ENCODE results near the gene NRG3.

NRG3 gene

DNA sequence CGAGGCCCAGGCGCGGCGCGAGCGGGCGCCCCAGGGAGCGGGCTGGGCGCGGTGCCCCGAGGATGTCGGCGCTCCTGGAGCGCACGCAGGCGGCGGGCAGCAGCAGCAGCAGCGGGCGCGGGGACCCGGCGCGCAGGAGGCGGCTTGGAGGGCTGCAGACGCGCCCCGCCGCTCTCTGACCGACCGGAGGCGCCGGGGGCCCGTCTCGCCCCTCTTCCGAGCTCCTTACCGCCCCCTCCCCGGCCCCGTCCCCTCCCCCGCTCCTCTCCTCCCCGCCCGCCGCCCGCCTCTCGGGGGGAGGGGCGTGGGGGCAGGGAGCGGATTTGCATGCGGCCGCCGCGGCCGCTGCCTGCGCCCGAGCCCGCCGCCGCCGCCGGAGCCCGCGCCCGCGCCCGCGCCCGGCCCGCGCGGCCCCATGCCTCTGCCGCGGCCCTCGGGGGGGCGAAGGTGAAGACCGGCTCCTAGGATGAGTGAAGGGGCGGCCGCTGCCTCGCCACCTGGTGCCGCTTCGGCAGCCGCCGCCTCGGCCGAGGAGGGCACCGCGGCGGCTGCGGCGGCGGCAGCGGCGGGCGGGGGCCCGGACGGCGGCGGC lies at the start of gene NRG3:
TSS of gene NRG3 (plus strand) at position 320 of the 592 bp plus-strand sequence.
- peak; percentile 30 for DNase-seq

DNA sequence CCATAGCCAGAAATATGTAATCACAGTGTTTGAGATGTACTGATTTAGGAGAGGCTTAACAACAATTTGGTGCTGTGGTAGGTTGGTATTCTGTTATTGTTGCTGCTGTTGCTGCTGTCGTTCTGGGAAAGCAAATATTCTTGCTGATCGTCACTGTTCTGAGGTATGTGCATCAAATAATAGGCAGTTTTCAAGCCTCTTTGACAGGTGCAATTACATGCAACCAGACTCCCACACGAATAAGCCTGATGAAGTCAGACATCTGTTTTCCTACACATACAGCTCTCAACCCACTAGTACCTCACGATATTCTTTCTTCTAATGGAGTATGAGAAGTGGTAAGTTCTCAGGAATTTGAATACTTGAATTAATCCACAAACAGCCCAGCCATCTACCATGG lies 46.7 kb upstream of the NRG3 start:
- no peak for DNase-seq

DNA sequence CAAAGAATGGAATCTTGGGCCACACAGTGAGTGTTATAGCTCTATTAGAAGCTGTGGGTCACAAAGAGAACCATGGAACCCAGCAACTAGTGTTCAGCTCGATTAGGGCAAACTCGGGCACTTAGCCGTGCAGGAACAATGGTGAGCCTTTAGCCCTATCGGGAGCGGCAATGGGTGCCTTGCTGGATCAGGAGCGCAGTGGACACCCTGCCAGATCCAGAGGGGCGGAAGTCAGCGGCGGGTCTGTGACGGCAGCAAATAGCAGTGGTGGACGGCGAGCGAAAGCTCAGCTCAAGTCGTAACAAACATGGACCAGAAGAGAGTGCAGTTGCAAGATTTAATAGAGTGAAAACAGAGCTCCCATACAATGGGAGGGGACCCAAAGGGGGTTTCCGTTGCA lies 43.9 kb upstream of the NRG3 start:
- no peak for DNase-seq

DNA sequence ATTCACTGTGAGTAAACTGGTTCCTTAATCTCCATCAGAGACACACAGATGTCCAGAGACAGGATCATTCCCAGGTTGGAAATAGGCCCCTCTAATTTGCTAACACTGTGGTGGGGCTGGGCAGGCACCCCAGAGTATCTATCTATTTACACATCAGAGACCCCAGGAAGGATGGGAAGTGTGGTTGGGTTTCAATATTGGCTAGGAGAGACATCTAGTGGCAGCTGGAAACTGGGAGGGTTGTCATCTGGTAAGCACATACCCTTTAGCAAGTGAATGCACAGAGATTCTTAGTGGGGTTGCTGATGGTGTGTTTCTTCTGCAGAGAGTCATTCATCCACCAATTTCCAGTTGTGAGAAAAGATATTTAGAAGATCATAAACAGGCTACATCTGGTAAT lies 36.0 kb upstream of the NRG3 start:
- no peak for DNase-seq

DNA sequence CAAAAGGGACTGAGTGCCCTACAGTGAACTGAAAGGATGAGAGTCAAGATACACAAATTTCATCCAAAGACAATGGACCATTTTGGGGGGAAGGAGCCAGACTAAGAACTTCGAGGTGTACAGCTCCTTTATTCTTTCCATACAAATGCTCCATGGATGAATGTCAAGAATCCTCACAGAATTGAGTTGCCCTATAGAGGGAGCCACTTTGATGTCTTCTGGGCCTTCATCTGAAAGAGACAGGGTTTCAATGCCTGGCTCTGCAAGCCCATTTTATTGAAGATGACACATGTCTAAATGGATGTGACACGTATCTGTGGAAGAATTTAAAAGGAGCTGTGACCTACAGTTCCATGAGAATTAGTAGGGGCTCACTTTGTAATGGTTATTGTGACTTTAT lies 32.0 kb upstream of the NRG3 start:
- no peak for DNase-seq

DNA sequence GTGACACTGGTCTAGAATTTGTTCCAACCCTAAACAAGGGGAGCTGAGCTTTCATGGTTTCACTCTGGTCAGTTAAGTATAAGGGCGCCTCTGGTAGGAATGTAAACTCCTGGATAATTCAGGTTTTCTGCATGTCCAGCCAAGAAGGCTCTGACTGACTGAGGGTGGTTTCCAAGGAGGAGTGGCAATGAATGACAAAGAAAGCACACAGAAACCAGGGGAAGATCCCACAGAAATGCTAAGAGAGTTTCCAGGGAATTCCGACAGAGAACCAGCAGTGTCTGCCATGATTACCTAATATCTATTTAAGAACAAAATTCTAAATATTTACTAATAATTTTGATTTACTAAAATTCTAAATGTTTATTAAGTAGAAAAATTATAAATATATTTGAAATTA lies 27.3 kb upstream of the NRG3 start:
- no peak for DNase-seq

DNA sequence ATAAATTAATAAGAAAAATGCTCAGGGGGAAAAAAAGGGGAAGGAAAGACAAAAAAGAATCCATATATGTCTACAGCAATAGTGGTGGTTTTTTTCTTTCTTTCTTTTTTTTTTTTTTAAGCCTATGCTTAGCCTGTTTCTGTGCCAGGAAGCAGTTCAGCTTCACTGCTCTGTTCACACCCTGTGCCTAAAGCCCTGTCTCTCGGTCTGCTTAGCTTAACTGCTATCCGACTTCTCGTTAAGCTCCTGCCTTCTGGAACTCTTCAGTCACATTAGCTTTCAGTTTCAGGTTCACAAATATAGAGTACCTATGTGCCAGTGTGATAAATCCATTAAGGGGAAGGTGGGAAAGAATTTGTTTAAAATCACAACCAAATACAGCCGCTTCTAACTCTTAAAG lies 26.5 kb upstream of the NRG3 start:
- no peak for DNase-seq

DNA sequence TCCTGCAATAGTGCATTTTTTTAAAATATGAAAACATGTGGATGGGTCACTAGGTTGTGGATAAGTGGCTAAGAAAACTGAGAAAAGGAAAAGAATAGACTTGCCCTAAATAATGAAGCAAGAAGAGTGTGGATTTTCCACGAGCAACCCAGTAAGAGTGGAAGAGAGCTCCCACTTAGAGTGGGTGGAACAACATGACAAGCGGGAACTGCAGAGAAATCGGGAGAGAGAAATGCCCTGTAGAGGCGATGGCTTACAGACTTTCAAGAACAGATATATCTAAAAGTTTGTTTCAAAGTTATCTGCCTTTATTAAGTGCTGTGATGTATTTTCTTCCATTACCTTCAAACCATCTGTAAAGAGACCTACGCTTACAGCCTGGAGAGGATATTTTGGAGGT lies 26.1 kb upstream of the NRG3 start:
- no peak for DNase-seq

DNA sequence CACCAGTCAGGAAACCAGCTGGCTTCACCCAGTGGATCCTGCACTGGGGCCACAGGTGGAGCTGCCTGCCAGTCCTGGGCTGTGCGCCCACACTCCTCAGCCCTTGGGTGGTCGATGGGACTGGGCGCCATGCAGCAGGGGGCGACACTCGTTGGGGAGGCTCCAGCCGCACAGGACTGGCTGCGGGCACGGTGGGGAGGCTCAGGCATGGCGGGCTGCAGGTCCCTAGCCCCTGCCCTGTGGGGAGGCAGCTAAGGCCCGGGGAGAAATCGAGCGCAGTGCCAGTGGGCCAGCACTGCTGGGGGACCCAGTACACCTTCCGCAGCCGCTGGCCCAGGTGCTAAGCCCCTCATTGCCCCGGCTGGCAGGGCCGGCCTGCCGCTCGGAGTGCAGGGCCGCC lies 12.4 kb upstream of the NRG3 start:
- DNase-seq, result no peak

DNA sequence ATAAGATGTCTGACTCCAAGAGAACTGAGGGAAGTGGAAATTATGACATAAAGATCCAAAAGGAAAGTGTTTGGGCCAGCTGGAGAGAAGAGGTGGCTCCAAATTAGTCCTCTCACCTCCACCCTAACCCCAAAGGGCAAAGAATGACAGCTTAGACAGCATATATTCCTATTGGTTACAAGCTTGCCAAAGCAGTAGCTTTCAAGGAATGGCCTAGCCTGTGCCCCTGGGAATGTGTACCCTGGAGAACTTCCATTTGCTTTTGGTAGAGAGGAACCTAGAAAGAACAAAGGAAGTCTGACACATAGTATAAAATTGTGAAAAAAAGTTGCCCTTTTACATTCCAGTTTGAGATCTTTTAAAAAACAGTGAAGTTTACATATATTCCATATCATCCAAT lies 11.2 kb upstream of the NRG3 start:
- no peak for DNase-seq

DNA sequence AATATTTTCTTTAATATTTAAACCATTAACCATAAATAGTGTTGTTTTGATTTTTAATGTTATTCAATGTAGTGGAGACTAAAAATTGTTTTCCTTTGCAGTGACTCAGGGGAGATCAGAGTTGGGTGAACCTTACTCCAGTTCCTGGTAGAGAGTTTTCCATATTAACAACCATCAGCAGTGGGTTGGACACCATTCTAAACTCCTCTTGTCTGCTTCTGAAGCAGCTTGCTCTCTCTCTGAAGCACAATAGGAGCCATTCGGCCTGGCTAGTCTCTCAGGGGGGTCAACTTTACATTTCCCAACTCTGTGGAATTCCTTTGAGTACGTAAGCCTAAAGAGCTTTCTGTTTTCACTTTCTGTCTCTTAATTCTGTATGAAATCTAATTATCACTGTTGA lies 9.4 kb upstream of the NRG3 start:
- no peak for DNase-seq

DNA sequence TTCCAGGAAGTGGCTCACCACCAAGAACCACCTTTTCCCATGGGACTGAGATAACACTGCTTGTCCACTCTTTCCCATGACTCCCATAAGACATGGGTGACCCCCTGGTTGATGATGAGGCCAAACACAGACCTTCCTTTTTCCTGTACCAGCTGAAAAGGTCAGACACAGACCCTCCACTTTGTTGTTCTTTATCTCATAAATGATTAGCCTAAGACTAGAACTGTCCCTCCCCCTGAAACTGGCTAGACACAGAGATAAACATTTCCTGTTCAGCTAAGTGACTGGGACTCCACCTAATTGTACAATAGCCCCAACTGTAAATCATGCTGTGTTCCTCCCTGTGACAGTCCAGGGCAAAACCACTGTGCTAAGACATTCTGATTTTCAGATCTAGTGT lies 8.2 kb upstream of the NRG3 start:
- no peak for DNase-seq

DNA sequence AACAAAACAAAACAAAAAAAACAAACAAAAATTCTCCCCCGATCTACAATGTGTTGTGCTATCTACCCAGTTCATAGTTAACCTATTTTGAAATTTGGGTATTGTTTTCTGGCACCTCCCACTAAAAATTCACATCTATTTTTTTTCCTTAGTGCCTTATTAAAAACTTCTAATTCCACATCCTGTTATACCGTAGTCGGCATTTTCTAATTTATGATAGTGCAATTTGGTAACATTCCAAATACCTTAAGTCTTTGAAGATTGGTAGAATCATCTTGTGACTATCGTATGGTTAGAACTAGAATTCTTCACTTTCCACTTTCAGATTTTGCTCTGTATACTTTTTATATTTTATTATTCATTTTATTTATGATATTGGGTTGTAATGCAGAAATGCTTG lies 4.5 kb upstream of the NRG3 start:
- no peak for DNase-seq

DNA sequence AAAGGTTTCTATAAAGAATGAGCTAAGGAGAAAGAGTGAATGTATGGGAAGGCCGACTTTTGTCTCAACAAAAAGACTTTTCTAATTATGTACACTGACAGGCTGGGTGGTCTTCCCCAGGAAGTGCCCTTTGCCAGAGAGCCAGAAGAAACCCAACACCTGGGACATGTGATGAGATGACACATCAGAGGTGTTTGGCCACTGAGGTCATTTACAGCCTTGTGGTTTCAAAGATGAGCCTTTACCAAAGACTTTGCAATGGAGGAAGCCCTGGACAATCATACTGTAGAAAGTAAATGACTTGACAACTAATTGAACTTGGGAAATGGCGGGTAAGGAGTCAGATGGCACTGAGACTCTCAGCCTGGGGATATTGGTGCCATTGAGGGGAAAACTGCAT lies 3.4 kb upstream of the NRG3 start:
- DNase-seq, result no peak

DNA sequence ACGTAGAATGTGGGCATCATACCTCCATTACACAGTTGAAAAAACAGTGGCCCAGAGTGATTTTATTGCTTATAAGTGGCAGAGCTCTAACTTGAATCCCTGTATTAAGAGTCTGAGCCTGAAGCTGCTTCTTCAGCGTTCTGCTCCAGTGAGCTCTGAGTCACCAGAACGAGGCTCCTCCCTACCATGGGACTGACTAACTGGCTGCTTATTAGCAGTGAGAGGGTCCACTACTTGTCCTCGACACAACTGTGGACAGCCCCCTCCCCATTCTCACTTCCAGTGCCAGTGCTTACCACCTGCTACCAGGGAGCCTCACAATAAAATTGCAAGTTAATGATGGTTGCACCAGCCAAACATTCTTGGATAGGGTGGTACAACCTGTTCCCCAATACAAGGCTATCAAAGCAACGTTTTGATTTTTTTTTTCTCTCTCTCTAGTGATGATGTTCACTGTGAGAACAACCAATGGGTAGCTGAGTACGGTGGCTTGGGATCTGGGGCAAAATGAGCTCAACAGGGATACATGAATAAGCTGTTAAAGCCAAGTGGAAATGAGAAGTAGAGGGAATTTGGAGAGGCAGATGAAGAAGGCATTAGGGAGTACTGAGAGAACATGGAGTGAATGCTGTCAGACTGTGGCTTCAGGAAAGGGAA lies 2.7 kb upstream of the NRG3 start:
- no peak for DNase-seq

DNA sequence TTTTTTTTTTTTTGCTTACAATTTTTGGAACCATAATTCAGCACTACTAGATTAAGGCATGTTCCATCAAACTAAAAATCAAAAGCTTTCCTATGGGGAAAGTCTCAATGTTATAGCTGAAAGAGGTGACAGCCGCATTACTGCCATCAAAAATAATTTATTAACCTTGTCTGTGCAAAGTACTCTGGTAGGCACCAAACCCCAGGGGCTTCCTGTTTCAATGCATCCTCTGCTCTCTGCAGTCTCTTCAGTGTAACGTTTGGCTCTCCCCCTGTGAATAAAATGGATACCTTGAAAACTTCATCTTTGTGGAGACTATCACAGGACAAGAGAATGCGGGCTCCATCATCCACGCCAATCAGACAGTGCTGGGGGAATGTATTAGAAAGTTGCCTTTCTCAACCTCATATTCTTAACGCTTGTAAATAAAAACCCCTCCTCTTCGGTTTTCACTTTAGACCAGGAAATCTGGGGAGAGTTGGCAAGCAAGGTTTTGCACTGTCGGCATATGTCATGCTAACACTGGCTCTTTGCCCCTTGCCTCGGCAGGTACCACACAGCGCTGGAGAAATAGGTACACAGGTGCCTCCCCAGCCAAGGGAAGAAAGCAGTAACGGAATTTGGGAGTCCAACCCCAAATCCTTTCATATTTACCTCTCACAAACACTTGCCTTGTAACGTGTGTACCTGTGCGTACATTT lies 1.6 kb upstream of the NRG3 start:
- DNase-seq, result no peak

DNA sequence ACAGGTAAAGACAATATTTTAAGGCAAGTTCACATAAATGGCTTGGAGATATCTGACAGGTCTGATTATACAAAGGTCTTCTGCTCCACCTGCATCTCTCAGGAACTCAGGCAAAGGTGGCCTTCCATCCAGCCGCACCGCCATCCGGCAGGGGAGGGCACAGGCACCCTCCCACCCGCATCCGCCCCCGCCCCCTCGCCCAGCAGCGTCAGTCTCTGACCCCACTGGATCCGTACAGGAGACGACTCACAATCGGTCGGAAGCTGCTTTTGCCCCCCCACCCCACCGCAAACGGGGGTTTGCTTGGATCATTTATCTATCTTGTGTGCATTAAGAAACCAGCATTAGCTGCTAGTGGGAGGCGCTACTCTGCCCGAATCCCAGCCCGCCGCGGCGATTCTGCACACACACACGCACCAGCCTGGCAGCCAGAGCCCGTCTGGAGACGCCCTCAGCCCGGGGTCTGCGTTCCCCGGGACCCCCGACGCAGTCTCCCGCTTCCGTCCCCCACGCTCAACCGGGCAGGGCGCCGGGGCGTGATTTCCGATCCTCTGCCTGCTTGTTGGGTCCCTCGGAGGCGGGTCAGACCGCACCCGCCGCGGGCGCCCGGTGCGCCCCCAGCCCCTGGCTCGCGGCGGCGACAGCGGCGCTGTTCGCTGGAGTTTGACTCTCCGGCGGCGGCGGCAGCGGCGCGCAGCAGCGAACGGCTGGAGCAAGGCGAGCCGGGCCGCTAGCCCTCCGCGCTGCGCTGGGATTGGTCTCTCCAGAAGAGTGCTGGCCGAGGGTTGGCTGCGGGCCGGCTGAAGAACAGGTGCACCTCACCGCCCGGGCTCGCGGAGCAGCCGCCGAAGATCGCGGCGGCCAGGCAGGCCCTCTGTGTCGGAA lies 820 bp upstream of the NRG3 start:
- peak; percentile 73 for DNase-seq

DNA sequence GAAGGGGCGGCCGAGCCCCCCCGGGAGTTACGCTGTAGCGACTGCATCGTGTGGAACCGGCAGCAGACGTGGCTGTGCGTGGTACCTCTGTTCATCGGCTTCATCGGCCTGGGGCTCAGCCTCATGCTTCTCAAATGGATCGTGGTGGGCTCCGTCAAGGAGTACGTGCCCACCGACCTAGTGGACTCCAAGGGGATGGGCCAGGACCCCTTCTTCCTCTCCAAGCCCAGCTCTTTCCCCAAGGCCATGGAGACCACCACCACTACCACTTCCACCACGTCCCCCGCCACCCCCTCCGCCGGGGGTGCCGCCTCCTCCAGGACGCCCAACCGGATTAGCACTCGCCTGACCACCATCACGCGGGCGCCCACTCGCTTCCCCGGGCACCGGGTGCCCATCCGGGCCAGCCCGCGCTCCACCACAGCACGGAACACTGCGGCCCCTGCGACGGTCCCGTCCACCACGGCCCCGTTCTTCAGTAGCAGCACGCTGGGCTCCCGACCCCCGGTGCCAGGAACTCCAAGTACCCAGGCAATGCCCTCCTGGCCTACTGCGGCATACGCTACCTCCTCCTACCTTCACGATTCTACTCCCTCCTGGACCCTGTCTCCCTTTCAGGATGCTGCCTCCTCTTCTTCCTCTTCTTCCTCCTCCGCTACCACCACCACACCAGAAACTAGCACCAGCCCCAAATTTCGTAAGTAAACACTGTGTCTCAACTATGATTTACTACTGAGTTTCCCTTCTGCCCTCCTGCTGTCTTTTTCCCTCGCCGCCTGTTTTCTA lies 666 bp downstream of the NRG3 start:
- no peak for DNase-seq

DNA sequence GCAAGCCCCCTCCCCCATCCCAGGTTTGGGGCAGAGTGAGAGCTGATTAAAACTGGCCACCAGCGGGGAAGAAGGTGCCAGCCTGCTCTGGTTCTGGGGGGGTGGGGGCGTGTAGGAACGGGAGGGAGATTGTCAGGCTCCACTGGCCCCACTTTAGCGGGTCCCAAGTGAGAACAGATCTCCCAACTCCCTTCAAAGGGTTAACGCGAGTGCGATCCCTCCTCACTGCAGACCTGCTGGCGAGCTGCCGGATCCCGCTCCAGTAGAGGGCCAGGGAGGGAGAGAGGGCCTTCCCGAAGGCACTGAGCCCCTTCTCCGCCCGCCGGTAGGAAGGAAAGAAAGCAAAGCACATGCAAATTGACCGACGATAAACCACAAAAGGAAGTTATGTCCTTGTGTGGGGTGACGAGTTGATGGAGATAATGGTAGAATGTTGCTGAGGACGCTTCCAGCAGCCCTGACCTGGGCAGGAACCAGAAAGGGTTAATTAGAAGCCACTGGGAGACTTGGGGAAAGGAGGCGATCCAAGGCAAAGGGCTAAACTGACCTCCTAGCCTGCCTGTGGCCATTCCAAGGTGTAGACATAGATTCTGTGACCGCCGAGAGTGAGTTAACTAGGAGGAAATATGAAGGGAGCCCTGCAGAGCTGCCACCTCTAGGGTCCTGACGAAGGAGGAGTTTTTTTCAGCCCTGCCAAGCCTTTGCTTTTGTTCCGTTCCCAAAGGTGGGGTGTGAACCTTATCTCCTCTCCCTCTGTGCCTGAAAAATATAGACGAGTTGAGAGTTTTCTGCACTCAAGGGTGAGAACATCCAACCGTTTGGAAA lies 1.5 kb downstream of the NRG3 start:
- DNase-seq, result no peak

DNA sequence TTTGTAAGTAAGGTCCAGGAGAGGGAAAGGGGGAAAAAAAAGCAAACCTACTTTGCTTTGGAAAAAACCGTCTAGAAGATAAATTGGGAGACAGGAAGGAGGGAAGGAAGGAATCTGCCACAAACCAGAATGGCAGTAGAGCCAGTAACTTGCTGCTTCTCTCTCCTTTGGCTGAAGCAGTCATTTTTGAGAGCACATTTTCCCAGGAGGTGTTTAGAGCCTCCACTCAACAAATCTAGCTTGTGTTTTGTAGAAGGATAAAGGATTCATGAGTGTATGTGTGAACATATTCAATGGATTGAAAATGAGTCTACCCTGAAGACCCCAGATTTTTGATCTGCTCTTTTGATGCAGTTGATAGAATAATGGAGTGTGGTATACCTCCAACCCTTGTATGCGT lies 2.6 kb downstream of the NRG3 start:
- no peak for DNase-seq

DNA sequence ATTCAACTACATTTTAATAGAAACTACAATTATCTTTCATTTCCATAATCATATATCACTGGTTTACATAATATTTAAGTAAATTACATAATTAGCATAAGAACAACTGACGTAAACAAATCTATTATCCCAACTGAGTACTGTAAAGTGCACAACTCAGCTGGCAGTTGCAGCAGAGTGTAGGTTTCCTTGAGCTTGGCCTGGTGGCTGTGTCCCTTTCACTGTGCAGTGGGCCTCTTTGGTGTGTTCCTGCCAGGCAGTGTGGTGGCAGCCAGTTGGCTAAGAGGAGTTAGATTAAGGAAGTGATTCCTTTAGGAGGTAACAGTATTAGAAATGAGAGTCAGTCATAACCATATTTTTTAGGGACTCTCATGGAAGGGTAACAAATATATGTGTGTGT lies 7.0 kb downstream of the NRG3 start:
- DNase-seq, result no peak

DNA sequence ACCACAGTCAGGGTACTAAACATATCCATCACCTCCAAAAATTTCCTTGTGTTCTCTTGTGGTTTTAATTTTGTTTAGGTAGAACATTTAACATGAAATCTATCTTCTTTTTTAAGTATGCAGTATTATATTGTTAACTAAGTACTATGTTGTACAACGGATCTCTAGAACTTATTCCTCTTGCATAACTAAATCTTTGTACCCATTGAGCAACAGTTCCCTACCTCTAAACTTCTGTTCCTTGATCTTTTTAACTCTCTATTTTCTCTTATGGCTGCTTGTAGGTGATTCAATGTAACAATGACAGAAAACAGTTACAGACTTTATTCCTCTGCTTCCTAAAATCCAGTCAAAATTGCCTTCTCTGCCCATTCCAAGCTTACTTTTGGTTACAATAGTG lies 9.9 kb downstream of the NRG3 start:
- no peak for DNase-seq
